ENCODE results near the gene SRGAP2.
"Not testable (repeated sequence)": the region's sequence is repeated elsewhere in the genome, so short reads cannot be mapped to it uniquely, and the experiment has no call there.

GRCh38 chr1:206225386-206225785, 22.0 kb downstream of the SRGAP2 start:
- TF ChIP-seq, protein P1, sequence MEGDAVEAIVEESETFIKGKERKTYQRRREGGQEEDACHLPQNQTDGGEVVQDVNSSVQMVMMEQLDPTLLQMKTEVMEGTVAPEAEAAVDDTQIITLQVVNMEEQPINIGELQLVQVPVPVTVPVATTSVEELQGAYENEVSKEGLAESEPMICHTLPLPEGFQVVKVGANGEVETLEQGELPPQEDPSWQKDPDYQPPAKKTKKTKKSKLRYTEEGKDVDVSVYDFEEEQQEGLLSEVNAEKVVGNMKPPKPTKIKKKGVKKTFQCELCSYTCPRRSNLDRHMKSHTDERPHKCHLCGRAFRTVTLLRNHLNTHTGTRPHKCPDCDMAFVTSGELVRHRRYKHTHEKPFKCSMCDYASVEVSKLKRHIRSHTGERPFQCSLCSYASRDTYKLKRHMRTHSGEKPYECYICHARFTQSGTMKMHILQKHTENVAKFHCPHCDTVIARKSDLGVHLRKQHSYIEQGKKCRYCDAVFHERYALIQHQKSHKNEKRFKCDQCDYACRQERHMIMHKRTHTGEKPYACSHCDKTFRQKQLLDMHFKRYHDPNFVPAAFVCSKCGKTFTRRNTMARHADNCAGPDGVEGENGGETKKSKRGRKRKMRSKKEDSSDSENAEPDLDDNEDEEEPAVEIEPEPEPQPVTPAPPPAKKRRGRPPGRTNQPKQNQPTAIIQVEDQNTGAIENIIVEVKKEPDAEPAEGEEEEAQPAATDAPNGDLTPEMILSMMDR (IDR thresholded peaks at IDR 0.05; ENCODE audit: low read depth, low read length, poor library complexity, severe bottlenecking), result not testable (repeated sequence)
- TF ChIP-seq EZH2phosphoT487 (IDR thresholded peaks at IDR 0.05; ENCODE audit: borderline replicate concordance, low read length), result not testable (repeated sequence)

All from DOHH2 (cell line).